Stimulated activated CD8-positive, alpha-beta memory T cell treated with anti-CD3 and anti-CD28 coated beads, Interleukin-12 subunit alpha, Interleukin-12 subunit beta, amount 100 ng/mL, for 1 hour (primary cell): ENCODE measurements around the gene SNTA1.
"Not testable (repeated sequence)": the region's sequence is repeated elsewhere in the genome, so short reads cannot be mapped to it uniquely, and the experiment has no call there.

Experiments
- DNase-seq: peaks from one replicate; pipeline ENCODE4 v3.0.0-alpha.2; 2020; ENCODE audit warnings: low read depth

Gene SNTA1

DNA sequence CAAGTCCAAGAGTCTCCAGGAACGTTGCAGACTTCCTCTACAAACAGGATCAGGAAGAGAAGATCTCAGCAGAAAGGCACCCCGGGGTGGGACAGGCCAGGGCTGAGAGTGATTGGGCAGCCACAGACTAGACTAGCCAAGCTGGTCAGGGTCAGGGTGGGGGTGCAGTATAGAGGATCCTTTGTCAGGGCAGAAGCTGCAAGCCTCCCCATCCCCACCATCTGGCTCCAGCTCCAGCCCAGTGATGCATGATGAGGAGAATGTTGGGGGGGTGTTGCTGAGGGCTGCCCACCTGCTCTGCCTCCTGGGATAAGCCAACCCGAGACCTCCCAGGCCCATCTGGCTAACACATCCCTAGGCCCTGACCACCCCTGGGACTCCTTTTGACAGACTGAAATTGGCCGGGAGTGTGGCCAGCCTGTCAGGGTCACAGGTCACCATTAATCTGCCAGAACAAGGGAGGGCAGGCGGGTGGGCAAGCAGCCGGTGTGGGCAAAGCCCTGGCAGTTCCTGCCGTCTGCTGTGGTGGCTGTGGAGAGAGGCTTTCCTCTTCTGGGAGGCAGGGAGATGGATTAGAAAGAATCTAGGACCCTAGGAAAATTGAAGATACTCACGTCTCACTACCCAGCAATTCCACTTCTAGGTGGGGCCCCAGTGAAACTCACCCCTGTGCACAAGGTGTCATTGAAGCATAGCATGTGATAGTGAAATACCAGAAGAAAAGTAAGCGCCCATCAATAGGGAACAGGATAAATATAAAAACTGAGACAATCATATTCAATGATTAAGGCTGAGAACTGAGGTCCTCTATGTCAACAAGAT is 22.1 kb upstream of the SNTA1 start:
- no peak for DNase-seq

- DNase-seq: not testable (repeated sequence)
Observed at GRCh38 chr20:33464759-33465158, 21.2 kb upstream of the SNTA1 start.

- no peak for DNase-seq
Observed at GRCh38 chr20:33463332-33464101, 20.0 kb upstream of the SNTA1 start.

DNA sequence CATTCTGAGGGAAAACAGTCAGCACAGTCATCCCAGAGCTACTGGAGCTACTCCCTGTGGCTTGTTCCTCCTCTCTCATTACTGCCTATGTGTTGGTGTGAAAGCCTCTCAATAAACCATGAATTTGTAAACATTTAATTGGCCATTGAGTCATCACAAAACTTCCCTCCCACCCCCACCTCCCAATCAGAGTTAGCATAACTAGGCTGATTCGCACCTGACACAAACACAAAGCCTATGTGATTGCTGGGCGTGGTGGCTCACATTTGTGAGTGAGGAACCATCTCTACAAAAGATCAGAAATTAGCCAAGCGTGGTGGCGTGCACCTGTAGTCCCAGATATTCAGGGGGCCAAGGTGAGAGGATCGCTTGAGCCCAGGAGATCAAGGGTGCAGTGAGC is 17.1 kb upstream of the SNTA1 start:
- no peak for DNase-seq

GRCh38 chr20:33459599-33459998 is 16.0 kb upstream of the SNTA1 start:
- no peak for DNase-seq

DNA sequence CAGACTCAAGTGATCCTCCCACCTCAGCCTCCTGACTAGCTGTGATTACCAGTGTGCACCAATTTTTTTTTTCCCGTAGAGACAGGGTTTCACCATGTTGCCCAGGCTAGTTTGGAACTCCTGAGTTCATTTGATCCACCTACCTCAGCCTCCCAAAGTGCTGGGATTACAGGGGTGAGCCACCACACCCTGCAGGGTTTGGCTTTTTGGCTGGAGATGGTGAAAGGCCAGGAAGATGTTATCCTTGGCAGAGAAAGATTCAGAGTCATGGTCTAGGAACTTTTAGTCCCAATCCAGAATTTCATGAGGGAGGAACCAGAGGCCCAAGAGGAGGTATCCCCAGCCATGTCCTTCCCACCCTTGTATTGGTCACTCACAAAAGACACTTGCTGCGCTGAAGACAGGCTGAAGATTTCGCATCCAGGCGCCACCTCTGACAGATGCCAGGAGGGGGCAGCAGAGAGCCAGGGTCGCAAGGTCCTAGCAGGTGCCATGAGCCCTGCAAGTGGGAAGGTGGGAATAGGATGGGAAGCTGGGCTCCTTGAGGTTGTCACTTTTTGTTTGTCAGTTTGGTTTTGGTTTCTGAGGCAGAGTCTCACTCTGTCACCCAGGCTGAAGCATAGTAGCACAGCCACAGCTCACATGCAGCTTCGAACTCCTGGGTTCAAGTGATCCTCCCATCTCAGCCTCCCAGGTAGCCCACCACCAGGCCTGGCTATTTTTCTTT is 13.5 kb upstream of the SNTA1 start:
- peak; percentile 72 for DNase-seq

DNA sequence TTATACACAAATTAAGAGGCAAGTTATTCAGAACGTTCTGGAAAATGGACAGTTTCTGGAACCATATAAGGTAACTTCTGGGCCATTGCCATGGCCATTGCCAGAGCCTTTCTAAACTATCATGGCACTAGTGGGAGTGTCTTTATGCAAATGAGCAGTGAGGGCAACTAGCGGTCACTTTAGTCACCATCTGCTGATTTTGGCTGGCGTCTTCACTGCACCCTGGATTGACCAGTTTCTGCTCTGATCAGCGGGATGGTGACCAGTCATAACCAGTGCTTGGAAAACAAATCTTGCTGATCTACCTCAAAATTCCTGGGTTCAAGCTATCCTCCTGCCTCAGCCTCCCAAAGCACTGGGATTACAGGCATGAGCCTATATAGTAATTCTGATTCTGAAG is 7.3 kb upstream of the SNTA1 start:
- DNase-seq: no peak

DNA sequence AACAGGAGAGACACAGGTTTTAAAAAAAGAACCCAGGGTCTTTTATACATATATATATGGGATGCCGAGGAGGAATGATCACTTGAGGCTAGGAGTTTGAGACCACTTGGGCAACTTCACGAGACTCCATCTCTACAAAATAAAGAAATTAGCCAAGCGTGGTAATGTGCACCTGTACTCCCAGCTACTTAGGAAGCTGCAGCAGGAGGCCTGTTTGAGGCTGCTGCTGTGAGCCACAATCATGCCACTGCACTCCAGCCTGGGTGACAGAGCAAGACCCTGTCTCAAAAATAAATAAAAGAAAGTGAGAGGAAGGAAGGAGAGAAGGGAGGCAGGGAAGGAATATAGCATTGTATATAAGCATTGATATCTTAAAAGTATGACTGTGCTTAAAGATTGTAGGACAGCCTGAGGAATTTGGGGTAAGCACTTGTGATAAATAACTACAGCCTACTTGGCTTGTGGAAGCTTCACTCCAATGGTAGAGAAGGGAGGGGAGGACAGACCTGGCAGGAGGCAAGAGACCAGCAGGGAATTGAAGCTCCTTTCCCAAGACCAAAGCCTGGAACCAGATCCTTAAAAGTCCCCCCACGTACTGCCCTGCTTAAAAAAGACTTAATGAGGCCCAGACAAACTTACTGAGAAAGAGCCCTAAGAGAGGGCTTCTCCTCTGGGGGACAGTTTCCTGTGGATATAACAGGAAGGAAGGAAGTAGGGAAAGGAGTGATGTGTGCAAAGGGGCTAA is 2.5 kb upstream of the SNTA1 start:
- DNase-seq: no peak

DNA sequence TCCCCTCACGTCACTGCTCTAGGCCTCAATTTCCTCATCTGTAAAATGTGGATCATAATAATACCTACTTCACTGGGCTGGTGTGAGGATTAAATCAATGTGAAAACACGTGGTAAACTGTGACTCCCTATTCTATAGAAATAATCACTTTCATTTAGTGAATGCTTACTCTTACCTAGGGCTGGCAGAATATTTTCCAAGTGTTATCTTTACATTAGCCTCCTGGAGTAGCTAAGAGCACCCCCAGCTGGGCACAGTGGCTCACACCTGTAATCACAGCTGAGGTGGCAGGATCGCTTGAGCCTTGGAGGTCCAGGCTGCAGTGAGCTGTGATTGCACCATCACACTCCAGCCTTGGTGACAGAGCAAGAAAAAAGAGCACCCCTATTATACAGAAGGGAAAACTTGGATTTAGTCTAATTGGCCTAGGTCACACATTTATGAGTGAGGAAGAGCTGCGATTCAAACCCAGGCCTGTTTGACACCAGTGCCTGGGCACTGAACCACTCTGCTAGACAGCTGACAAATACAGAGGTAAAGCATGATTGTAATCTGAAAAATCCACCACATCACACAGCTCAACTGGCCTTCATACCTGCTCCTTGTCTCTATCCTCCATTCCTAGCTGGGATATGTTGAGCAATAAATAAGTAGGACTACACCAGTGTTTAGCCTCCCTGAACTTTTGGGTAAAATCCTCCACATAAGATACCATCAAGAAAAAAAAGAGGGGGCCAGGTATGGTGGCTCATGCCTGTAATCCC is 1.4 kb upstream of the SNTA1 start:
- DNase-seq: no peak

DNA sequence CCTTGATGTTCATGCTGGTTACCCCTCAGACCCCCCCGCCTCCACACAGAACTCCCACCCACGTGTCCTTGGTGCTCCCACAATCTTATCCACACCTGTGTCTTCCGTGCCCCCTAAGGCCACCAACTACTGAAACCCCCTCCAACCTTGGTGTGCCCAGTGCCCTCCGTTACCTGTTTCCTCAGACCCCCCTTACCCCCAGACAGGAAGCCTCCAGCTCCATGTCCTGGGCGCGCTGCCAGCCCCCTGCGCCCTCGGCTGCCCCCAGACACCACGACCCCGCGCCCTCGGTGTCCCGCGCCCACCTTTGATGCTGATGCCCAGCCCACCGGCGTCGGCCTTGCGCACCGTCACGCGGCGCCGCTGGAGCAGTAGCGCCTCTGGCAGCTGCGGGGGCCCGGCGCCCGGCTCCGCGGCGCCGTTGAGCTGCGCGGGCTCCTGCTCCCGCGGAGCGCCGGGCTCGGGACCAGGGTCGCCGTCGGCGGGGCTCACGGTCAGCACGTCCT is 504 bp downstream of the SNTA1 start:
- no peak for DNase-seq

DNA sequence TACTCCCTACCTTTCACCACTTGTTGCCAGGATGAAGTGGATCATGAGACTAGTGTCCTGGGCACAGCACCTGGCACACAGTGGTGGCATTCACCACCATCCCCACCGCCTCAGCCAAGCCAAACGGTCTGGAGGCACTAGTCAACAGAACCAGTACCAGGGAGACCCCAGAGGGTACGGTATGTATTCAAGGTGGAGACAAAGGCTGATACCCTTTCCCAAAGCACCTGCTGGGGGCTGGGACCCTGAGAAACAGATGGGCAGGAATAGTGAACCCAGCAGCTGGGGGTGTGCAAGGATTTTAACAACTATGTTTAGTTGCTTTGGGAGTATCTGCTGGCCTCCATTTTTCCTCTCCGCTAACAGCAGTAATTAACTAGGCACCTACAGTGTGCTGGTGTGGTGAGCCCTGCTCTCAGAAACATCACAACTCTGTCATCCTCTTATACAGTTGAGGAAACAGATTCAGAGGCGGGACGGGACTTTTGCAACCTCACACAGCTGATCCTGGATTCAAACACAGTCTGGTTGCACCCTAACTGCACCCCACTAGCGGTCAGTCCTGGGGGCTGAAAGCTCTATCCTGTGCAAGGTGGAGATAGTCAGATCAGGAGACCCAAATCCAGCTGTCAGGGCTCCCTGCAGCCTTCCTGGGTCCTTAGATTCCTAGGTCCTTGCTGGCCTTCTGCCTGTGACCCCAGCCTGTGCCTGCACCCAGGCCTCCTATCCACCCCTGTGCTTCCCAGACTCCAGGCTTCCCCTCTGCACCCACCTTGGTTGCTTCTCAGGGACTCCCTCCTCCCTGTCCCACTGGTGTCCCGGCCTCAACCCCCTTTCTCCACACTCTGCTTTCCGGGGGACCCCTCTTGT is 1.2 kb downstream of the SNTA1 start:
- no peak for DNase-seq

- DNase-seq: no peak
Observed at GRCh38 chr20:33441142-33441955, 2.2 kb downstream of the SNTA1 start.

GRCh38 chr20:33440562-33440961 is 3.0 kb downstream of the SNTA1 start:
- not testable (repeated sequence) for DNase-seq

GRCh38 chr20:33438481-33438880 is 5.1 kb downstream of the SNTA1 start:
- DNase-seq: no peak

DNA sequence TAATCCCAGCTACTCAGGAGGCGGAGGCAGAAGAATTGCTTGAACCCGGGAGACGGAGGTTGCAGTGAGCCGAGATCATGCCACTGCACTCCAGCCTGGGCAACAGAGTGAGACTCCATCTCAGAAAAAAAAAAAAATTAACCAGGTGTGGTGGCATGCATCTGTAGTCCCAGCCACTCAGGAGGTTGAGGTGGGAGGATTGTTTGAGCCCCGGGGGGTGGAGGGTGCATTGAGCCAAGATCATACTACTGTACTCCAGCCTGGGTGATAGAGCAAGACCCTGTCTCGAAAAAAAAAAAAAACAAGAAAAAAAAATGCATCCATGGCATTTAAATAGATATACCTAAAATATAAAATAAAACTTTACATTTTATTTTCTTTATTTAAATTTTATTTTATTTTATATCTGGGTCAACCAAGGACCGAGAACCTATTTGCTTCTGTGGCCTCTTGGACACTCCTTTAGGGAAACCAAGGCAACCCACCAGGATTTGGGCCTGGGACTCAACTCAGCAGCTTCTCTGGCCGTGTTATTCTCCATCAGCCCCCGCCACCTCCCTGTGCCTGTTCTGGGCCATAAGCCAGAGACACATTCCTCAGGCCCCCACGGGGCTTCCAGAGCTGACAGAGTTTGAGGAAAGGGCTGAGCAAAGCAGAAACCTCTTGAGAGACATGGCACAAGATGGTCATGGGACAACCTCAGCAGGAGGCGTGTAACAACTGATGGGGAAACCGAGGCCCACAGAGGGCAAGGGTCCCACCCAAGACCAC is 6.2 kb downstream of the SNTA1 start:
- no peak for DNase-seq

DNA sequence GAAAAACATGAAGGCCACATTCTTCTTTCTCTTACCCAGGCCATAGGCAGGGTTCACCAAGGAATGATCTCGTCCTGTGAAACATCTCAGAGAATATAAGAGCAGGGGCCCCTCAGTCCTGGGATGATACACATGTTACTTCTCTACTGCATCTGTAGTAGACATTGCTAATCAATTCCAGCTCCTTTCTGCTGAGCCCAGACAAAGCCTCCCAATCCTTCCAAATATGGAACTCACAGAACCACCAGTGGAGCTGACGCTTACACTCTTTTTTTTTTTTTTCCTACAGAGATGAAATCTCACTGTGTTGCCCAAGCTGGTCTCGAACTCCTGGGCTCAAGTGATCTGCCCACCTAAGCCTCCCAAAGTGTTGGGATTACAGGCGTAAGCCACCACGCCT is 9.1 kb downstream of the SNTA1 start:
- DNase-seq: no peak

DNA sequence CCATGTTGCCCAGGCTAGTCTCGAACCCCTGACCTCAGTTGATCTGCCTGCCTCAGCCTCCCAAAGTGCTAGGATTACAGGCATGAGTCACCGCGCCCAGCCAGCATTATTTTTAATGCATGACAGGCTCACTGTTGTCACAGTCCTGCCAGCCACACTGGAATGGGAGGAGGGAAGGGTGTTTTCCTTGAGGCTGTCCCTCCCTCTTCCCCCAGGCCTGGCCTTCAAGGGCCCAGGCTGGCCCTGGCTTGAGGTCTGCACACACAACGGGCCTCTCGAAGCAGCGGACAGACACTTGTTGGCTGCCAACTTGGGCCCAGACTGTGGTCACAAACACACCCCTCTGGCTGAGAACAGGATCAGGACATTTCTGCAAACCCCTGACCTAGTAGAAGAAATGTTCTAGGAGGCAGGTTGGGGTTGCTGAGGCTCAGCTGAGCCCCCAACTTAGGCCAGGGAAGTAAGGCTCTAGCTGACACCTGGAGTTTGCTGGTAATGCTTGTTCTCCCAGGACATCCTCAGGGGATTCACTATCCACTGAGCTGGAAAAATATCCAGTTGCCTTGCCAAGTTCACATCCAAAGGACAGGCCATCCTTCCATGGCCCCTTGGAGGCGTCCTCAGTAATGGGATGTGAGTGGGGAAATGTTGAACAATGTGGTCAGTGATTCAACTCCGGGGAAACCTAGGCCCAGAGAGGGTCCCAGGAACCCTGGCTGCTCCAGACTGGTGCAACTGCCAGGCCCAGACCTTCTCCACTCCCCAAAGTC is 9.9 kb downstream of the SNTA1 start:
- no peak for DNase-seq
